GM21576 (cell line): ENCODE measurements around the gene ELP1.

Experiments used
- ATAC-seq: cut with Tn5 transposase; IDR thresholded peaks from one replicate; pipeline ENCODE4 v1.9.1; 2021; ENCODE audit warnings: mild to moderate bottlenecking, moderate library complexity; ENCODE audit not compliant: unreplicated experiment

Gene ELP1

DNA sequence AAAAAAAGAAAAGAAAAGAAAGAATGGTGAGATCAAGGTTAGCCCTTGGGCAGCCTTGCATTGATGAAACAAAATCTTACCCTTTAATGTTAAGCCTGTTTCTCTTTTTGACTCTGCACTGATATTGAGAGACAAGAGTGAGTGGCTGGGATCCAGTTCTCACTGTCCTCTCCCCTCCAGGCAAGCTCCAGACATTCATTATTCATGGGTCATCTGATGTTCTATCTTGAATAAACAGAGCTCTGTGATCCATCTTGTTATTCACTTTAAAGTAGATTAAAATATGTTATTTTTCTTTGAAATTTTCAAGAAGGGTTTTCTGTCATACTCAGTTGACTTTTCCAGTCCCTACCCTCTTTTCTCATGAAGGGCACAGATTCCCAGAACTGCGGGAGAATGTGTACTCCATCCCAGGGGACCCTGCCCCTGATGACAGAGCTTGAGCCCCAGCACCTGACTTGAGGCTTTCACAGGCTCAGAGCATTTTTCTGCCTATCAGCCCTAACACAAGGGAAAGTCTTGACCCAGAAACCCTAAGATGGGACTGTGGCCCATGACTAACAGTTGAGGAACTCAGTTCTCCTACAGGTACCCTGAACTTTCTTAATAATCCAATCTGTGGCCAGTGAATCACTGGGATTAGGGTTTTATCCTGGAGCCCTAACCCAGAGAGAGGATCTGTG lies 102.3 kb downstream of the ELP1 start:
- no peak for ATAC-seq

DNA sequence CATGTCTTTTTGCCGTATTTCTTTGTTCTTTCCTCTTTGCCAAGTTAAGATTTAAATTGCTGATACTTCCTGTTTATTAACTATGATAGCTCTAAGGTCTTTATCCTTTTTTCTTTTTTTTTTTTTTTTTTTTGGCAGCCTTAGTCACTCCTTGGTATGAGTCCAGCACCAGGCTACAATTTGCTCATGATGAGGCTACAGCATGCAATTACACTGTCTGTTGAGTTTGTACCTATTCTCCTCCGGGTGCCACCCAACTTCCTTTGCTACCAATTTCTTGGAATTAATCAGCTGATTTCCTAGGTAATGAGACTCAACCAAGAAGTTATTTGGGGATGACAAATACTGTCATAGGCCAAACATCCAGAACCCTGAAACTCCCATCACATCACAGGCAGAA lies 103.7 kb downstream of the ELP1 start:
- ATAC-seq, result no peak

GRCh38 chr9:108823829-108824228 lies 110.1 kb downstream of the ELP1 start:
- no peak for ATAC-seq
